ENCODE results near the gene FBN2.
"Not testable (repeated sequence)": the region's sequence is repeated elsewhere in the genome, so short reads cannot be mapped to it uniquely, and the experiment has no call there.

The FBN2 gene

DNA sequence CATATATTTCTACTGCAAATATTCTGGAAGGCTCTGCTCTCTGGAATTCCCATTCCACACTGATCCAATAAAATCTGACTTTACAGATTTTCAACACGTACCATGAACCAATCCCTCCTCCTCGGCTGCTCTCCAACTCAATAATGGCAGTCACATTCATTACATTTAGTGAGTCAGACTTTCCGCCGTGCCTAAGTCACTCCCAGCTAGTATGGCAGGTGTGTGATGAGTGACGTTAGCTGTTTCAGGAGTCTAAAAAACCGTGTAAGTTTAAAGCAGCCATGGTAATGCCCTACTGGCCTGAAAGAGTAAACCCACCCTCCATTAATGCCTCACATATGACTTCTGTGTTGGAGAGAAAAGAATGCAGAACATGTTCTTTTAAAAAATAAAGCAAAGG lies 3.3 kb downstream of the FBN2 start:
- no peak for DNase-seq (ENCODE audit: low spot score)

DNA sequence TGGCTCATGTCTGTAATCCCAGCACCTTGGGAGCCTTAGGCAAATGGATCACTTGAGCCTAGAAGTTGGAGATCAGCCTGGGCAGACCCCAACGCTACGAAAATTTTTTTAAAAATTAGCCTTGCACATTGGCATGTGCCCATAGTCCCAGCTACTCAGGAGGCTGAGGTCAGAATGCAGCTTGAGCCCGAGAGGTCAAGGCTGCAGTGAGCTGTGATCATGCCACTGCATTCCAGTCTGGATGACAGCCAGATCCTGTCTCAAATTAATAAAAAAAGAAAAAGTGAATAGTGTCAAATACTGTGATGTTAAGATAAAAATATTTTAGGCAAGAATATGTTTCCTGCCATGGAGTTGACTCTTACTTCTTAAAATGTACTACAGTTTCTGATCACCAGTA lies 5.3 kb downstream of the FBN2 start:
- DNase-seq (ENCODE audit: low spot score) = no peak

DNA sequence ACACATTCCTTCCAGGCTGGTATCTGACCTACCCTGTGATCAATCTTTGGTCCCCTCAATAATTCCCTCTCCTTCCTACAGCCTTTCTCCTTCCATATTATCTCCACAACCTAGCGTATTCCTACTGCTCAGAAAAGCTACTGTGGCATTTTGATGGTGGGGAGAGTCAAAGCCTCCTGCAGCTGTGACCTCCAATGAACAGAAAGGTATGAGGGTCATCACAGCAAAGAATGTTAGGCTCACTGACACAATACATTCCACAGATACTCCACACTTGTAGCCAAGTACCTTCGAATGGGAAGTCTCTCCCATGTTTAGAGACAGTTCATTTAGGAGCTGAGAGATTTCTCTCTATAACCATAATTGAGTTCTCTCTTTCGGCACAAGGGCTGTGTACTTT lies 5.9 kb downstream of the FBN2 start:
- DNase-seq (ENCODE audit: low spot score) = no peak

GRCh38 chr5:128528637-128529255 lies 9.3 kb downstream of the FBN2 start:
- no peak for DNase-seq (ENCODE audit: low spot score)

- no peak for DNase-seq (ENCODE audit: low spot score)
Measured at GRCh38 chr5:128528126-128528525, 9.9 kb downstream of the FBN2 start.

DNA sequence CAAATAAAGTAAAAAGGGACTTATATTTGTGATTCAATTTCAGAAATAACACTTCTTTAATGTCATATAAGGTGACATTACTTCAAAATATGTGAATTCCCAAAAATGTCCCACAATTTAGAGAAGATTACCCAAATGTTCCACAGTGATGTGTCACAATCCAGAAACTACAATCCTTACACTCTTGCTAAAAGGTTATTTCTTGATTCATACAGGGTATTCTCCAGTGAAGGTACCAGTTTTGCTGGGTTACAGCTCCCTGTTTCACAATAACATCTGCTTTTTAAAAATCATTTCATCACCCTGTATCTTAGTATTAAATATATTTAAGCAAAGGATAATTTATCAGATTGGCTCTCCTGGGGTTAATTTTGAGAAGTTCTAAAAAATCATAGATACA lies 11.0 kb downstream of the FBN2 start:
- no peak for DNase-seq (ENCODE audit: low spot score)

GRCh38 chr5:128522336-128522735 lies 15.7 kb downstream of the FBN2 start:
- no peak for DNase-seq (ENCODE audit: low spot score)

DNA sequence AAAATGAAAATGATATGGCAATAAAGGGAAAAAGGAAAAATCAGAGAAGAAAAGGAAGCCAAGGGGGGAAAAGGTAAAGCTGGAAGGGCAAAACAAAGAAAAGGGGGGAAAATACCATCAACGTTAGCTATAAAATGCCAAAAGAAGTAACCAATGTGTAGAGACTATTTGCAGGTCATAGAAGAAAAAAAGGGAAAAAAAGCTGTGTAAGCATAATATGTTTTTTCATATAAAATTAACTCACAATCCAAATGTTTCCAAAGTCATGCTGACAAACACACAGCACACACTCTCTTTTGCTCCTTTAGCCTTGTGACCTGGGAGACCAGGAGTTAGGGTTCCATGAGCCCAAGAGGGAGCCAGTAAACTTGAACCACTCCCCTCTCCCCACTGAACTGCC lies 18.2 kb downstream of the FBN2 start:
- no peak for DNase-seq (ENCODE audit: low spot score)

DNA sequence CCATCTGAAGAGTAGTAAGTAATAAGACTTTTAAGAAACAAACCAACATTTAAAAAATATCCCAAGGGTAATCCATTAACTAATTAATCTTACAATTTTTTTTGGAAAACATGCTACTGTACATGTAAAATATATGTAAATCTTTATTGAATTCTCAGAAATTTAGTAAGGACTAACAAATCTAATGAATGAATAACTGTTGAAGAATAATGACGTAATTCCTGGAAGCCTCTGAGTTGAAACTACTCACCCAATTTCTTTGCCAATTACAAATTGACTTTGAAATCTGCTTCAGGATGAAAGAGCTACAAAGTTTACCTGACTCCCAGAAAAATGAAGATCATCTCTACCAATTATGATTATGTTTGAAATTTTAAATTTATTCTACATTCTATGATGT lies 21.1 kb downstream of the FBN2 start:
- DNase-seq (ENCODE audit: low spot score) = no peak

DNA sequence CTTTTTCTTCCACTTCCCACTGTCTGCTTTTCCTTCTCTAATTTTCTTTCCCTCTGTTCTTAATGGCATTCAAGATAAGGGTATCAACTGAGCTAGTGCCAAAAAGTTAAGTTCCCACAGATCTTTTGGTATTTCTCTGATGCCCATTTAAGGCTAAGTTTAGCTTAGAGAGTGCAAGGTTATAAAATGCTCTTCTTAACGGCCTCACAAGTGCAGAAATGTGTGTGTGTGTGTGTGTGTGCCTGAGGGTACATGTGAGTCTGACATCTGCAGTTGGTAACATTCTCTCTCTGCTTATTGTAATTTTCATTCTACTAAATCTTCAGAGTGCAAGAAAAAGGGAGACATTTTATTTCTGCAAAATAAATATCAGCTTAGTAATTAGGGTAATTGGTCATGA lies 24.2 kb downstream of the FBN2 start:
- DNase-seq (ENCODE audit: low spot score) = no peak

GRCh38 chr5:128512894-128513293 lies 25.2 kb downstream of the FBN2 start:
- DNase-seq (ENCODE audit: low spot score) = no peak

DNA sequence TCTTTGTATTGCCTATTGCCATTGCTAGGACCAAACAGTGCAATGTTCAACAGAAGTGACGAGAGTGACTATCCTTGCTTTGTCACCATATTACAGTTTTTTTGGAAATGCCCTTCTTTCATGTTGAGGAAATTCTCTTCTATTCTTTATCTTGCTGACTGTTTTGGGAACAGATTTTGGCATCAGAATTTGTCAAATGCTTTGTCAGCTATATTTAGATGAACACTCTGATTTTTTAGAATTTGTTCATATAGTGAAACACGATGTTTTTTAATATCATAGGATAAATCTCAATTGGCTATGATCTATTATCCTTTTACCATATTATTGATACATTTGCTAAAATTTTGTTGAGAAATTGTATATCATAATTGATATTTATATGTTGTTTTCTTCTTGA lies 31.4 kb downstream of the FBN2 start:
- no peak for DNase-seq (ENCODE audit: low spot score)

DNA sequence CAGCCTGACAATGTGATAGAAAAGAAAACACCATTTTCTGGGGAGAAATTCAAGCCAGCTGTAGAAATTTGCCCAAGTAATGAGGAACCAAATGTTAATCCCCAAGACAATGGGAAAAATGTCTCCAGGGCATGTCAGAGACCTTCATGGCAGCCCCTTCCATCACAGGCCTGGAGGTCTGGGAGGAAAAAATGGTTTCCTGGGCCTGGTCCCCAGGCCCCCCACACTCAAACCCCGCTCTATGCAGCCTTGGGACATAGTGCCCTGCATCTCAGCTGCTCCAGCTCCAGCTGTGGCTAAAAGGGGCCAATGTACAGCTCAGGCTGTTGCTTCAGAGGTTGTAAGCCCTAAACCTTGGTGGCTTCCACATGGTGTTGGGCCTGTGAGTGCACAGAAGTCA lies 34.3 kb downstream of the FBN2 start:
- DNase-seq (ENCODE audit: low spot score) = not testable (repeated sequence)

GRCh38 chr5:128498844-128499455 lies 39.1 kb downstream of the FBN2 start:
- peak; percentile 24 for DNase-seq (ENCODE audit: low spot score)

DNA sequence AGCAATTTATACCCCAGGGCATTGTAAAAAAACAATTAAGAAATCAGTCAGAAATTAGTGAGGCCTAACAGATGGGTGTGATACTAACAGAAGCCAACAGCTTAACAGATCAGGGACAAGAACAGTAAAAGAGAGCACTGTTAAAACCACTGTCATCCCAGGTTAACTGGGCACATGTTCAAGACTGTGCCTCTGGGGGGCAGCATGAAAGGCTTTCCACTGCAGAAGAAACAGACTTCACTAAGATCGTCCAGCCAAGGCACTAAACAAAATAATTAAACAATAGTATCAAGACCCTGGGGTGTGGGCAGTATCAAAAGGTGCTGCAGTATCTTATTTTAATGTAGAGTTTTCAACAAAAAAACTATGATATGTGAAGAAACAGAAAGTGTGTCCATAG lies 43.5 kb downstream of the FBN2 start:
- peak; percentile 61 for DNase-seq (ENCODE audit: low spot score)

- peak; percentile 14 for DNase-seq (ENCODE audit: low spot score)
Measured at GRCh38 chr5:128493657-128494329, 44.3 kb downstream of the FBN2 start.

DNA sequence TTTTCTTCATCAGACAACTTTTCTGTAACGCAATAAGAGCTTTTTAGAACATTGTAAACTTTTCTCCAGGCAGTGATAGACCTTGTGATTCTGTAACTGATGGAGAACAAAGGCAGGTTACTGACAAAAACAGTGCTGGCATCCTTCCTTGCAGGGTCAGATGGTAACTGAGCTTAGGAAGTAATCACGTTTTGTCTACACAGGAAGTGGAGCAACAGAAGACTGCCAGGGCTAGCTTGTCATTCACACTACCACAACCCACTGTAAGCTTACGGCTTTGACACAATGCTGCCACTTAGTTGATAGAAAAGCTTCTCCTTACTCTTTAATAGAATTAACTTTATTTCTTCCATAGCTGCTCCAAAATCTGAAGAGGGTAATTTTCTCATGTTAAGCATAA lies 46.8 kb downstream of the FBN2 start:
- no peak for DNase-seq (ENCODE audit: low spot score)

GRCh38 chr5:128490761-128491160 lies 47.3 kb downstream of the FBN2 start:
- DNase-seq (ENCODE audit: low spot score) = no peak

- DNase-seq (ENCODE audit: low spot score) = no peak
Measured at GRCh38 chr5:128487041-128487440, 51.0 kb downstream of the FBN2 start.

DNA sequence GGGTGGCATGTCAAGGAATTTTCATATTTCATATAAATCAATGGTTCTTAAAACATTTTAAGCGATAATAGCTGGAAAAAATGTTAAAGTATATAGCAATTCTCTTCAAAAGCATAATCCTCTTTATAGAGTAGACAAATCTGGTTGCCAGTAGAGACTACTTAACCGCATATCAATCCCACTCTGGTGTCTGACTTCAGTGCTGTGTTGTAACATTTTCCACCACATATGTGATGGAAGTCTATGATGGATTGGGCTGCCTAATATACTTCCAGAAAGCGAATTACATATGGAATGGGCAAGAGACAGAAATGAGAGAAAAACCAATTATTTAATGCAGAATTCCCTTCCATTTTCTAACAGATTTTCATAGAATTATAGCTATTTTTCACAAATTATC lies 54.3 kb downstream of the FBN2 start:
- DNase-seq (ENCODE audit: low spot score) = no peak

GRCh38 chr5:128480906-128481633 lies 57.0 kb downstream of the FBN2 start:
- DNase-seq (ENCODE audit: low spot score) = no peak

GRCh38 chr5:128480158-128480557 lies 57.9 kb downstream of the FBN2 start:
- DNase-seq (ENCODE audit: low spot score) = no peak

Data from D341Med (cell line).